SIG-M5 (cell line): ENCODE data around the gene TMEM258.

Experiments used
- DNase-seq: peaks from one replicate; lab custom pipeline; 2025; lab: John Stamatoyannopoulos, UW

Gene TMEM258

DNA sequence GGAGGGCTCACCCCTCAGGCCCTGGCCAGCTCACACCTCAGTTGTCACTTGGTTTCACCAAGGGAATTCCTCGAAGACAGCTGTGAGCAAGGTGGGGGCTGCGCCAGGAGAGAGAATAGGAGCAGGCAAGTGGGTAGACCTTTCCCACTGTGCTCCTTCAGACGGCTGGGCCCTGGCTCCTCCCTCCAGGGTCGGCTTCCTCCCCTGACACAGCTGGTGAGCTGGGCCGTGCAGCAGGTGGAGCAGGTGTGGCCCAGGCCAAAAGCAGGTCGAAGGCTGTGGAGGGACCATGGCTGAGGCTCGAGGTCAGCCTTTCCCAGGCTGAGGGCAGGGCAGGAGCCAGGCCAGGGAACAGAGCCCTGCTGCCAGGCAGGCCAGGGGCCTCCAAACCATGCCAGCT is 52.4 kb downstream of the TMEM258 start:
- DNase-seq, result no peak

- no peak for DNase-seq
These were observed 53.0 kb downstream of the TMEM258 start for GRCh38 chr11:61739413-61739812.
